H9 (cell line): ENCODE measurements around the gene CD58. TPM values are rescaled to one million over a fixed set of nuclear protein-coding genes. Genes with fewer than 3 reads are reported as not detected.

Experiments used
- DNase-seq: peaks from one replicate; pipeline ENCODE4 v3.0.0-alpha.2; 2017
- H2AFZ ChIP-seq: one replicate; pipeline ENCODE4 v1.6.1; 2013; ENCODE audit warnings: mild to moderate bottlenecking, low read length, control low read depth, moderate library complexity
- H2AK5ac ChIP-seq: 2 replicates; pipeline ENCODE4 v1.6.1; 2013; ENCODE audit warnings: low read length, control low read depth, mixed read lengths; ENCODE audit not compliant: insufficient read length
- H2BK120ac ChIP-seq: one replicate; pipeline ENCODE4 v1.6.1; 2013; ENCODE audit warnings: low read depth, mild to moderate bottlenecking, low read length, control low read depth, inconsistent platforms; ENCODE audit not compliant: poor library complexity, severe bottlenecking
- H2BK12ac ChIP-seq: 2 replicates; pipeline ENCODE4 v1.6.1; 2013; ENCODE audit warnings: low read length, control low read depth, mixed read lengths, low read depth; ENCODE audit not compliant: insufficient read length
- H2BK15ac ChIP-seq: 2 replicates; pipeline ENCODE4 v1.6.1; 2013; ENCODE audit warnings: low read depth, low read length, control low read depth
- H2BK20ac ChIP-seq: one replicate; pipeline ENCODE4 v1.6.1; 2013; ENCODE audit warnings: low read depth, mild to moderate bottlenecking, low read length, control low read depth, inconsistent platforms; ENCODE audit not compliant: poor library complexity, severe bottlenecking
- H2BK5ac ChIP-seq: 2 replicates; pipeline ENCODE4 v1.6.1; 2013; ENCODE audit warnings: low read length, control low read depth, mixed read lengths; ENCODE audit not compliant: insufficient read length
- H3K14ac ChIP-seq: 2 replicates; pipeline ENCODE4 v1.6.1; 2013; ENCODE audit warnings: low read length, control low read depth; ENCODE audit not compliant: insufficient read depth
- H3K18ac ChIP-seq: 2 replicates; pipeline ENCODE4 v1.6.1; 2013; ENCODE audit warnings: low read depth, mild to moderate bottlenecking, mixed read lengths, low read length, control low read depth; ENCODE audit not compliant: insufficient read length
- H3K23ac ChIP-seq: 2 replicates; pipeline ENCODE4 v1.6.1; 2013; ENCODE audit warnings: low read length, control low read depth, mixed read lengths, low read depth; ENCODE audit not compliant: insufficient read length
- H3K23me2 ChIP-seq: 2 replicates; pipeline ENCODE4 v1.6.1; 2013; ENCODE audit warnings: low read depth, mild to moderate bottlenecking, mixed read lengths, low read length, control low read depth; ENCODE audit not compliant: insufficient read length, poor library complexity, severe bottlenecking
- H3K27ac ChIP-seq: 2 replicates; pipeline ENCODE4 v1.5.1; 2013; ENCODE audit warnings: low read length, control low read depth, mixed read lengths, low read depth; ENCODE audit not compliant: insufficient read length
- H3K27me3 ChIP-seq: 2 replicates; pipeline ENCODE4 v1.6.1; 2013; ENCODE audit warnings: low read length, control low read depth, inconsistent platforms; ENCODE audit not compliant: insufficient read depth
- H3K4ac ChIP-seq: 2 replicates; pipeline ENCODE4 v1.6.1; 2013; ENCODE audit warnings: low read depth, mild to moderate bottlenecking, control low read depth, inconsistent platforms, low read length, moderate library complexity
- H3K4me1 ChIP-seq: 2 replicates; pipeline ENCODE4 v1.6.1; 2013; ENCODE audit warnings: low read length, control low read depth, inconsistent platforms; ENCODE audit not compliant: insufficient read depth
- H3K4me2 ChIP-seq: 2 replicates; pipeline ENCODE4 v1.6.1; 2013; ENCODE audit warnings: low read length, control low read depth, mixed read lengths; ENCODE audit not compliant: insufficient read length, insufficient read depth
- H3K56ac ChIP-seq: 2 replicates; pipeline ENCODE4 v1.6.1; 2013; ENCODE audit warnings: low read depth, mild to moderate bottlenecking, mixed read lengths, low read length, control low read depth; ENCODE audit not compliant: insufficient read length
- H3K79me1 ChIP-seq: 2 replicates; pipeline ENCODE4 v1.6.1; 2013; ENCODE audit warnings: low read depth, mild to moderate bottlenecking, moderate library complexity, low read length, control low read depth, inconsistent platforms; ENCODE audit not compliant: insufficient read depth, poor library complexity, severe bottlenecking
- H3K79me2 ChIP-seq: 2 replicates; pipeline ENCODE4 v1.6.1; 2013; ENCODE audit warnings: low read length, control low read depth, inconsistent platforms; ENCODE audit not compliant: insufficient read depth
- H3K9ac ChIP-seq: 2 replicates; pipeline ENCODE4 v1.6.1; 2013; ENCODE audit warnings: low read length, control low read depth, mixed read lengths; ENCODE audit not compliant: insufficient read length; ENCODE audit errors: extremely low read depth
- H3K9me3 ChIP-seq: one replicate; pipeline ENCODE4 v1.6.1; 2013; ENCODE audit warnings: low read depth, low read length, inconsistent platforms; ENCODE audit not compliant: control insufficient read depth
- H3T11ph ChIP-seq: one replicate; pipeline ENCODE4 v1.6.1; 2013; ENCODE audit warnings: mild to moderate bottlenecking, low read length, control low read depth, inconsistent platforms
- H4K20me1 ChIP-seq: one replicate; pipeline ENCODE4 v1.6.1; 2013; ENCODE audit not compliant: control insufficient read depth, insufficient read length, insufficient read depth
- H4K5ac ChIP-seq: 2 replicates; pipeline ENCODE4 v1.6.1; 2013; ENCODE audit warnings: low read depth, mild to moderate bottlenecking, mixed read lengths, low read length, control low read depth; ENCODE audit not compliant: insufficient read length
- H4K8ac ChIP-seq: replicated peaks from 2 replicates; pipeline ENCODE4 v1.6.1; 2013; ENCODE audit warnings: low read length, control low read depth, mixed read lengths, low read depth; ENCODE audit not compliant: insufficient read length
- H4K91ac ChIP-seq: 2 replicates; pipeline ENCODE4 v1.6.1; 2013; ENCODE audit warnings: low read depth, mild to moderate bottlenecking, moderate library complexity, mixed read lengths, low read length, control low read depth; ENCODE audit not compliant: insufficient read length
- H3K27ac Mint-ChIP-seq, 3 experiments: 2 replicates in 2 of 3; 3 replicates in 1 of 3; pipeline ENCODE4 v1.8.0; 2020 to 2021; ENCODE audit warnings: mixed read lengths in 3 of 3, mild to moderate bottlenecking in 1 of 3, moderate library complexity in 1 of 3
- H3K27me3 Mint-ChIP-seq: 2 replicates; pipeline ENCODE4 v1.8.0; 2021; ENCODE audit warnings: low read depth, mild to moderate bottlenecking, moderate library complexity, mixed read lengths
- H3K36me3 Mint-ChIP-seq, 3 experiments: 2 replicates in 2 of 3; 3 replicates in 1 of 3; pipeline ENCODE4 v1.8.0; 2020 to 2021; ENCODE audit warnings: low read depth in 3 of 3, mixed read lengths in 3 of 3; ENCODE audit not compliant: insufficient read depth in 1 of 3
- H3K4me1 Mint-ChIP-seq, 2 experiments: 2 replicates each; pipeline ENCODE4 v1.8.0; 2020; ENCODE audit warnings: mixed read lengths in 2 of 2
- H3K4me3 Mint-ChIP-seq, 2 experiments: 2 replicates in 1 of 2; 3 replicates in 1 of 2; pipeline ENCODE4 v1.8.0; 2020 to 2021; ENCODE audit warnings: mild to moderate bottlenecking in 2 of 2, mixed read lengths in 2 of 2, moderate library complexity in 1 of 2
- H3K9me3 Mint-ChIP-seq, 2 experiments: 2 replicates in 1 of 2; 3 replicates in 1 of 2; pipeline ENCODE4 v1.8.0; 2020; ENCODE audit warnings: mild to moderate bottlenecking in 2 of 2, mixed read lengths in 2 of 2, moderate library complexity in 1 of 2
- CTCF ChIP-seq: fragments of 200-600 bp; sonication (generic); conservative IDR thresholded peaks from 3 replicates; pipeline ENCODE4 v1.8.0; 2021; ENCODE audit warnings: antibody characterized with exemption, mild to moderate bottlenecking
- WGBS: extraction: QIAGEN DNeasy Blood & Tissue Kit; methylation state at CpG from one replicate; pipeline ENCODE4 v1.1.7; 2013; ENCODE audit warnings: missing lambda C conversion rate, low lambda C conversion rate, mixed read lengths; ENCODE audit not compliant: insufficient read length; ENCODE audit errors: extremely low coverage; 5-methylcytosine and 5-hydroxymethylcytosine counted together
- long read RNA-seq: library from polyadenylated mRNA; unstranded; transcript quantifications from one replicate; pipeline ENCODE4 v2.0.0, GENCODE V29; 2020
- total RNA-seq: library from RNA; stranded (reverse); gene quantifications from 2 replicates; pipeline ENCODE4 v1.2.1, GENCODE V29; 2021

CD58 gene, protein sequence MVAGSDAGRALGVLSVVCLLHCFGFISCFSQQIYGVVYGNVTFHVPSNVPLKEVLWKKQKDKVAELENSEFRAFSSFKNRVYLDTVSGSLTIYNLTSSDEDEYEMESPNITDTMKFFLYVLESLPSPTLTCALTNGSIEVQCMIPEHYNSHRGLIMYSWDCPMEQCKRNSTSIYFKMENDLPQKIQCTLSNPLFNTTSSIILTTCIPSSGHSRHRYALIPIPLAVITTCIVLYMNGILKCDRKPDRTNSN
- 4.3 and 4.9 TPM in 2 replicates for total RNA-seq
- long read RNA-seq, transcript CD58-201 (4 exons, 892 nt) = major isoform, 11 of 20 reads
- long read RNA-seq, transcript CD58-202 (6 exons, 1,098 nt) = minor isoform, 6 of 20 reads
- long read RNA-seq, partial matches to known transcripts = 0 of 20 reads
- long read RNA-seq, other reads (novel, unspliced or antisense) = 2 of 20 reads

DNA sequence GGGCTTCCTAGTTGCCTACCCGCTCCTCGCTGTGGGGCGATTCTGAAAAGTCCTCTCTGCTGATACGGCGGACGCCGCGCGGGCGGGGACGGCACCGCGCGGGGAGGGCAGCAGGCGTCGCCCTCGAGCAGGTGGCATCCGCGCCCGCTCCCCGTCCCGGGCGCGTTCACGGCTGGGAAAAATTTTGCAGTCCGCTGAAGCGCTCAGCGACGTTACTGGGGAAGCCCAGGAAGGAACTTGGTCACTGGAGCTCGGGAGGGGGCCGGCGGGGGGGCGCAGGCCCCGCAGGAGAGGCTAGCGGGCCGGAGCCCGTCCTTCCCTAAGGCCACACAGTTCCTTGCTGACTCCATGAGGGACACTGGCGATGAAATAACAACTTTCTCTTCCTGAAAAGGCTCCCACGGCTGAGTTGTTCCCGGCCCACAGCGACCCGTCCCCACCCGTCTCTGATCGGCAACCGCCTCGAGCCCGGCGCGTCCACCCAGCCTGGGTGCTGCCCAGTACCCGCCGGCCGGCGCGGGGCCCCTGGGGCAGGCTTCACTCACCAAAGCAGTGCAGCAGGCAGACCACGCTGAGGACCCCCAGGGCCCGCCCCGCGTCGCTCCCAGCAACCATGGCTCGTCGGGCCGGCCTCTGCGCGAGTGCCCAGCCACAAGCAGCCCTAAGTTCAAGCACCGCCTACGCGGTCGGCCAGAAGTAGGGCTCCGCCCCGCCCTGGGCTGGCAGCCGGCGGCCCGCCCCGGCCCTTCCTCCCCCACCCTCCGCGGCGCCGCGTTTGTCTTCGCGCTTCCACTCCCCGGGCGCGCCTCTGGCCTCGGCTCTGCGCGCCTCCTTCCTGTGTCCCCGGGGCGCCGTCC lies at the start of gene CD58:
Gene CD58 (minus strand): TSS at position 669 of the 857 bp plus-strand sequence. CDS start 54 bp downstream, at position 615.
- Histone ChIP-seq H3K4me1 (no peaks in the 10 kb centered on the region; the same call in 1 of the 2 replicates), H2BK15ac (no peak within 1 kb of the TSS; the same call in 1 of the 2 replicates), H2BK120ac (no peak within 1 kb of the TSS), H3K18ac (peak within 1 kb of the TSS; percentile 56), H3K4me2 (peak within 1 kb of the TSS; percentile 79), H3K23me2 (peaks cover 16% of the 10 kb centered on the region), H3K14ac (peak within 1 kb of the TSS; percentile 84), H2BK12ac (no peak within 1 kb of the TSS), H3K79me1 (no peaks in the 10 kb centered on the region), H4K20me1 (no peaks in the 10 kb centered on the region), H3K9me3 (no peaks in the 10 kb centered on the region), H3K27me3 (no peaks in the 10 kb centered on the region; the same call in 1 of the 2 replicates), H3K9ac (peak within 1 kb of the TSS; percentile 39), H2BK20ac (no peak within 1 kb of the TSS), H3T11ph (no peak within 1 kb of the TSS), H2BK5ac (no peak within 1 kb of the TSS), H3K79me2 (no peaks in the 10 kb centered on the region; the same call in 1 of the 2 replicates), H3K56ac (no peak within 1 kb of the TSS), H3K27ac (no peak within 1 kb of the TSS), H2AFZ (no peak within 1 kb of the TSS), H4K5ac (no peak within 1 kb of the TSS), H4K8ac (no peak within 1 kb of the TSS), H2AK5ac (no peak within 1 kb of the TSS), H4K91ac (no peak within 1 kb of the TSS), H3K4ac (no peak within 1 kb of the TSS), H3K23ac (no peak within 1 kb of the TSS)
- H3K27ac Mint-ChIP-seq = peak within 1 kb of the TSS in 2 of 3 experiments; percentile 23 to 80; a peak in 2 of 7 replicates
- peak within 1 kb of the TSS; percentile 70 to 79 for H3K4me3 Mint-ChIP-seq
- TF ChIP-seq CTCF = peak; percentile 79
- no peaks in the 10 kb centered on the region for H3K36me3 Mint-ChIP-seq
- H3K4me1 Mint-ChIP-seq = peaks cover 20 to 32% of the 10 kb centered on the region in 2 experiments
- H3K27me3 Mint-ChIP-seq = peaks cover 23% of the 10 kb centered on the region
- no CpG with 5 or more reads among the region's 90 CpGs for WGBS
- H3K9me3 Mint-ChIP-seq = no peaks in the 10 kb centered on the region
- peak; percentile 91 for DNase-seq
